Activated CD8-positive, alpha-beta memory T cell treated with anti-CD3 and anti-CD28 coated beads for 36 hours (primary cell): ENCODE data around the gene ASB15. TPM values are rescaled to one million over a fixed set of nuclear protein-coding genes. Genes with fewer than 3 reads are reported as not detected.

Experiments
- CTCF ChIA-PET: fragments of 350-600 bp; sonication (Branson Sonifier 250); formaldehyde crosslinking; loops from one replicate; lab custom pipeline; 2021; ENCODE audit warnings: antibody characterized with exemption; lab: Charles Lee
- POLR2A ChIA-PET: fragments of 350-600 bp; sonication (Branson Sonifier 250); formaldehyde crosslinking; loops from one replicate; lab custom pipeline; 2021; ENCODE audit warnings: antibody characterized with exemption; lab: Charles Lee
- total RNA-seq, 2 experiments: library from RNA; stranded (reverse); gene quantifications; one replicate each; pipeline ENCODE4 v1.2.3, GENCODE V29; 2021

The ASB15 gene
- total RNA-seq, 2 experiments from 2014 or later = not detected

DNA sequence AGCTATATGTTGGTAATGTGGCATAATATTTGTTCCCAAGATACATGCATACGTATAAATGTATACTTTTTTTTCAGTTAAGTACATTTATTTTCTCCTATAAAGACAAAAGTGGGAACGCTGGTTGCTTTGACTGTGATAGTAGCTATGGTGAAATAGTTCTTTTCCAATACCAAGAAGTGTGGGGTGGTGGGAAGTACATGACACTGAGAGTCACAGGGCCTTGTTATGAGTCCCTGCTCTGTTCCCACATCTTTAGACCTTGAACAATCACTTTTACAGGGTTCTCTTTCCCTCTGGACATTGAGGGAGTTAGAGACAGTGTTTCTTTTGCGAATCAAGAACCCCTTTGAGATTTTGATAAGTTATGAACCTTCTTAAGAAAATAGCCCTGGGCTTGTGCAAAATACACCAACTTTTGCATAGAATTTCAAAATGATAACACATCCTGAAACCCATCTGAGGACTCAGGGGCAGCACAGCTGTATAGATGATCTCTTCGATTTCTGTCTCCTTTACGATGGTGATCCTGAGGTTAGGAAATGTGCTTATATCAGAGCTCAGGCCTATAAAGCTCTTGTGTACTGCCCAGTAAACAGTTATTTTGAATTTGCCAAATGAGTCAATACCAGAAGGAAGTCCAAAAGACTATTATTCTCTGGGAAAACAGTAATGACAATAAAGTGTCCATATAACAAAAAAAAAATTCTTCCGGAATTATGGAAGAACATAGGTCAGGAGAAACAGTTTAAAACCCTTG is 55.1 kb downstream of the ASB15 start:
- ChIA-PET POLR2A (no interaction called here), CTCF (no interaction called here)

- ChIA-PET POLR2A (no interaction called here), CTCF (interaction anchor here (0.7 kb wide), 1 partner anchor 215 kb away, joined by 3 read pairs; no protein-coding TSS in a partner anchor)
Observed at GRCh38 chr7:123657304-123657685, 55.7 kb downstream of the ASB15 start.

- POLR2A ChIA-PET = no interaction called here
Observed at GRCh38 chr7:123658023-123658422, 56.4 kb downstream of the ASB15 start.

DNA sequence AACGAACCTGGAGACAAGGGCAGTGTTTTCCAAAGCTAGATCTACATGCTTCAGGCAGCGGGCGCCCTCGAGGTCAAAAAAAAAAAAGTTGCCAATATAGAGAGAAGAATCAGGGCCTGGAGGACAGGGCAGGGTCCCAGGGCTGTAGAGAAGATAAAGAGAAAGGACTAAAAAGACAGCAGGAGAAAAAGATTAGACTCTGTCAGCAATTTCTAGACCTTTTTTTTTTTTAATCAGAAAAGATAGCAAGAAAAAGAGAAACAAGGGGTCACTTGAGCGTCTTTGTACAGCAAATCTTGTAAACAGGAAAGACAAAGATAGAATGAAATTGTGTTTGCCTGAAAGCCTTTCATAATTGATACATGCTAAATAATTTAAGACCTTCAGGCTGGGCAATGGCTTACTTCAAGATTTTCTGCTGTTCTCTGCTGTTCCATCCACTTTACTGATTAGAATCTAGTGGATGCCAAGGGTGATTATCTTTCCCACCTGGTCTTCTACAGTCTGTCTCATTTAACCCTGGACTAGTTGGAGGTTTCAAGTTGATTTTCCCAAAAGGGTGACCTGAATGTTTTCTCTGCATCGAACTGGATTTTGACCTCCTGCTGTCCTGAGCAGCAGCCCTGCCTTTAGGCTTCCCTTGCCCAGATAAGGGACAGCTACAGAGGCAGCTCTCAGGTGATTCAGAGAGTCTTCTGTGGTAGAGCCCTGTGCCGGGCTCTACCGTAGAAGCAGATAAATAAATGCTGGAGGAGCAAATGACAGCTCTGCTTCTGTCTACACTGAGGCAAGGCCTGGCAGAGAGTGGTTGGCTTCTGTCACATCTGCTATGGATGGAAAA is 59.1 kb downstream of the ASB15 start:
- POLR2A ChIA-PET = no interaction called here
- CTCF ChIA-PET = no interaction called here

More at GRCh38 chr7:123658023-123658422, 56.4 kb downstream of the ASB15 start:
- CTCF ChIA-PET = interaction anchor here (0.7 kb wide), 1 partner anchor 214 kb away, joined by 3 read pairs; no protein-coding TSS in a partner anchor

DNA sequence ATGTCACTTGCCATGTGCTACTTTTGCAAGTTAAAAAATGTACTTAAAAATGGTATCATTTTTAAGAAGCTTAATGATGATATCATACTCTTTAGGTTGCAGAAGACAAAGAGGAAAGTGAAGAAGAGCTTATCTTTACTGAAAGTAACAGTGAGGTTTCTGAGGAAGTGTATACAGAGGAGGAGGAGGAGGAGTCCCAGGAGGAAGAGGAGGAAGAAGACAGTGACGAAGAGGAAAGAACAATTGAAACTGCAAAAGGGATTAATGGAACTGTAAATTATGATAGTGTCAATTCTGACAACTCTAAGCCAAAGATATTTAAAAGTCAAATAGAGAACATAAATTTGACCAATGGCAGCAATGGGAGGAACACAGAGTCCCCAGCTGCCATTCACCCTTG is 60.1 kb downstream of the ASB15 start:
- ChIA-PET POLR2A (no interaction called here), CTCF (no interaction called here)

DNA sequence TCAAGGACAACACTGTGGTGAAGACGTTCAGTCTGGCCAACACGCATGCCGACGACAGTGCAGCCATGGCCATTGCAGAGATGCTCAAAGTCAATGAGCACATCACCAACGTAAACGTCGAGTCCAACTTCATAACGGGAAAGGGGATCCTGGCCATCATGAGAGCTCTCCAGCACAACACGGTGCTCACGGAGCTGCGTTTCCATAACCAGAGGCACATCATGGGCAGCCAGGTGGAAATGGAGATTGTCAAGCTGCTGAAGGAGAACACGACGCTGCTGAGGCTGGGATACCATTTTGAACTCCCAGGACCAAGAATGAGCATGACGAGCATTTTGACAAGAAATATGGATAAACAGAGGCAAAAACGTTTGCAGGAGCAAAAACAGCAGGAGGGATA is 60.7 kb downstream of the ASB15 start:
- ChIA-PET CTCF (no interaction called here), POLR2A (no interaction called here)

GRCh38 chr7:123662755-123663154 is 61.1 kb downstream of the ASB15 start:
- POLR2A ChIA-PET = interaction anchor here (0.6 kb wide), 1 partner anchor 13 kb away, joined by 3 read pairs; no protein-coding TSS in a partner anchor
- CTCF ChIA-PET = no interaction called here

- CTCF ChIA-PET = no interaction called here
- POLR2A ChIA-PET = interaction anchor here (0.6 kb wide), 1 partner anchor 13 kb away, joined by 3 read pairs; no protein-coding TSS in a partner anchor
Observed at GRCh38 chr7:123663200-123663599, 61.6 kb downstream of the ASB15 start.

- POLR2A ChIA-PET = no interaction called here
- CTCF ChIA-PET = no interaction called here
Observed at GRCh38 chr7:123665157-123665556, 63.5 kb downstream of the ASB15 start.

DNA sequence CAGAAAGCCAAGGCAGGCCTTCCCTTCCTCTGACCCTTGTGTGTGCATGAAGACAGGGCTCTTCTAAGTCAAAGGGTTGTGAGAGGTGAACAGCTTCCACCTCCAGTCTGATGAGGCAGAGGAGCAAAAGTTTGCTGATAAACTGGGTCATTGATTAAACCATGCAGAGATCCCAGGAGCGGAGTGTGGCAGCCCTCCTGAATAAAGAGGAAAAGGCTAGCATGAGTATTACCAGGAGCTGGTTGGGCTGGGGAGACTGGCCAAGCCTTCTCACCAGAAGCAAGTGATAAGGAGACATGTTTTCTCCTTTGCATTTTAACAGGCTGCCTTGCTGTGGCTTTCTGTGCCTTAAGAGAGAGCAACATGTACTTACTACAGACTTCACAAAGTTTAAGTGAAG is 64.3 kb downstream of the ASB15 start:
- POLR2A ChIA-PET = no interaction called here
- CTCF ChIA-PET = no interaction called here

DNA sequence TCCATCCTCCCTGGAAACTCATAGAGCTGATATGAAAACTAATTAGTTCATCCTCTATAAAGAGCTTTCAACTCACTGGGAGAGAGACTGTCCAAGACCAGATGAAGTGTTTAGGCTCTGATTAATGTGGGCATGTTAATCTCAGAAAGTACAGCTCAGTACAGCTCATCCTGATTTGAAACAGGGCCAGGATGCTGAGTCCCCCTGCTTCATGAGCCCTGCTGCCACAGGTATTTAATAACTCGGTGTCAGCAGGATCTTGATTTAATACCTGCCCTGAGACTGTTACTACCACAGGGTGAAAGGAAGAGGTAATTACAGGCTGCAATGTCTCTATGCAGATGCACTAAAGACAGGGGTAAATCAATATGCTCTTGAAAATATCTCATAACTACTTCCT is 64.9 kb downstream of the ASB15 start:
- POLR2A ChIA-PET = no interaction called here
- CTCF ChIA-PET = no interaction called here

GRCh38 chr7:123669485-123669884 is 67.9 kb downstream of the ASB15 start:
- CTCF ChIA-PET = no interaction called here
- POLR2A ChIA-PET = no interaction called here

GRCh38 chr7:123673137-123673732 is 71.6 kb downstream of the ASB15 start:
- POLR2A ChIA-PET = no interaction called here
- CTCF ChIA-PET = no interaction called here

- POLR2A ChIA-PET = no interaction called here
- CTCF ChIA-PET = no interaction called here
Observed at GRCh38 chr7:123673752-123674398, 72.3 kb downstream of the ASB15 start.

DNA sequence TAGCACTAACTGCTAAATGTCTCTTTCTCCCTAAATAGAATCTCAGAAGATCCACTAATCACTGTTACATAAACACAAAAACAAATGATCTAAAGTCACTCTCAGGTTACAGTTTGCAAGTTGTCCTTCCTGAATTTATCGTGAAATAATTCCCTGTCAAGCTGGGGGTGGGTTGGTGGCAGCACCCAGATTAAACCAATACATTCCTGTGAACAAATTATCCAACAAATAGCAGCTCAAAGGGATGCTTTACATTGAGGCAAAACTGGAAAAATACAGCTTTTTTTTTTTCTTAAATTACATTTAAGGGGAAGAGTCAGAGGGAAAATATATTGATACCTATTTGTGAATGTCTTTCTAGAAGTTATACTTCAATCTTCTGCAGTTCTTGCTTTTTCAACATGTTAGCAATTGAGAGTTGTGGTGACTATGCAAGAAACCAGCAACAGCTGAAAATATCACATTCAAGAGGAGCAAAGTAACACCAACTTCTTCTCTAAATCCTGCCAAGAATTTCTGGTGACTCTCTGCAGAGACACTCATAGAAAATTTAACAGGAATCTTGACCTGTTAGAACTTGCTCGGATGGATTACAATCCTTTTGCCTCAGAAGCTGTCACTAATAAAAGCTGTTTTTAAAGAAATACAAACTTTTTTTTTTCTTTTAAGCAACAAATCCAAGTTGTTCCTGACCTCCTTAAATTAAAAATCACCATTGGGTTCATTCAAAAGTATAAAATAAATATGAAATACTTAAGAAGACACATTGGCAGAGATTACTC is 73.0 kb downstream of the ASB15 start:
- CTCF ChIA-PET = no interaction called here
- POLR2A ChIA-PET = no interaction called here

DNA sequence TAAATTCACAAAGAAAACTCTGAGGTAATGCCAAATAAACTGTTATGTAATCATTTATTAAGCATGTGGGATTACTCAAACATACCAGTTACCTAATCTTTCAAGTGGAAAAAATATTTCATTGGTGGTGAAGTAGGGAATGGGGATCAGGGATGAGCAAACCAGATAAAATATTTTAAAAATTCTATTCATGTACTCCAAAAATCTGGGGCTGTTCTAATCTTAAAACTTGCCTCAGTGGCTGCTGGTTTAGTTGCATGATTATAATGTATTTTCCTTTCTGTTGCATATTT is 73.5 kb downstream of the ASB15 start:
- CTCF ChIA-PET = no interaction called here
- POLR2A ChIA-PET = no interaction called here

GRCh38 chr7:123677061-123677715 is 75.6 kb downstream of the ASB15 start:
- POLR2A ChIA-PET = no interaction called here
- CTCF ChIA-PET = no interaction called here

DNA sequence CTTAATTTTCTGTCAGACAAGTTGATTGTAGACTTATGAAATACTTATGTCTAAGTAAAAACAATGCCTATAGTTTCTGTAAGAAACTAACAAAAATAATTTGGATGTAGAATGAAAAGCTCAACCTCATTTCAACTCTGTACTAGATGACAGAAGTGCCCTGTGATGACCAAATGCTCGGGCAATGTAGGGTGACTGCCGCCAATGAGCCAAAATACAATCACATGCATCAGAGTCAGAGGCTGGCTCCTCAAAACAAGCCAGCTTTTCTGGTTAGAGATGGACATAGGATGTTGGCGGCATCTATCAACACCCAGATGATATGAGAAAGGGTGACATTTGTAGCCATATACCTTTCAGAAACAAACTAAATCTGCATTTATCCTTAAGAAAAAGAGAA is 78.0 kb downstream of the ASB15 start:
- POLR2A ChIA-PET = no interaction called here
- CTCF ChIA-PET = interaction anchor here (0.8 kb wide), 1 partner anchor 192 kb away, joined by 3 read pairs; no protein-coding TSS in a partner anchor

GRCh38 chr7:123680580-123680979 is 79.0 kb downstream of the ASB15 start:
- ChIA-PET POLR2A (no interaction called here), CTCF (no interaction called here)
